Activated CD8-positive, alpha-beta T cell treated with anti-CD3 and anti-CD28 coated beads for 36 hours (primary cell): Measurements from ENCODE around the gene MYO3B. TPM values are rescaled to one million over a fixed set of nuclear protein-coding genes. Genes with fewer than 3 reads are reported as not detected.

Experiments
- ATAC-seq: fragments of 200-7000 bp; cut with Tn5 transposase; one replicate; pipeline ENCODE4 v1.10.0; 2021; ENCODE audit warnings: mild to moderate bottlenecking, moderate library complexity
- CTCF ChIA-PET: fragments of 350-600 bp; sonication (Branson Sonifier 250); formaldehyde crosslinking; loops from one replicate; lab custom pipeline; 2021; ENCODE audit warnings: antibody characterized with exemption; lab: Charles Lee
- POLR2A ChIA-PET: fragments of 350-600 bp; sonication (Branson Sonifier 250); formaldehyde crosslinking; loops from one replicate; lab custom pipeline; 2021; ENCODE audit warnings: antibody characterized with exemption; lab: Charles Lee
- DNase-seq: peaks from one replicate; pipeline ENCODE4 v3.0.0-alpha.2; 2020
- H3K27ac Mint-ChIP-seq: one replicate; pipeline ENCODE4 v1.8.0; 2021; ENCODE audit warnings: mild to moderate bottlenecking, mixed read lengths
- H3K27me3 Mint-ChIP-seq: one replicate; pipeline ENCODE4 v1.8.0; 2021; ENCODE audit warnings: mixed read lengths
- H3K36me3 Mint-ChIP-seq: one replicate; pipeline ENCODE4 v1.8.0; 2021; ENCODE audit warnings: low read depth, mixed read lengths
- H3K4me1 Mint-ChIP-seq: one replicate; pipeline ENCODE4 v1.8.0; 2021; ENCODE audit warnings: low read depth, mixed read lengths
- H3K4me3 Mint-ChIP-seq: one replicate; pipeline ENCODE4 v1.8.0; 2021; ENCODE audit warnings: mild to moderate bottlenecking, moderate library complexity, mixed read lengths
- H3K9me3 Mint-ChIP-seq: one replicate; pipeline ENCODE4 v1.8.0; 2021; ENCODE audit warnings: mixed read lengths
- CTCF ChIP-seq: fragments of 200-600 bp; IDR thresholded peaks from one replicate; pipeline ENCODE4 v1.8.0; 2022; ENCODE audit warnings: antibody characterized with exemption, mild to moderate bottlenecking
- intact Hi-C: fragments of 100-400 bp; cut with micrococcal nuclease; formaldehyde crosslinking; loops from one replicate; pipeline ENCODE4 v1.10.0; 2022
- total RNA-seq, 2 experiments: library from RNA; stranded (reverse); gene quantifications; one replicate each; pipeline ENCODE4 v1.2.3, GENCODE V29; 2021

The MYO3B gene
- total RNA-seq, 2 experiments from 2014 or later, result 0.09 to 0.20 TPM

GRCh38 chr2:170162271-170162632 lies 15.7 kb upstream of the MYO3B start:
- H3K36me3 Mint-ChIP-seq, result no peaks in the 10 kb centered on the region
- DNase-seq (no peak), ATAC-seq (no peak)
- TF ChIP-seq CTCF, result no peak
- ChIA-PET CTCF (no interaction called here), POLR2A (no interaction called here)
- H3K9me3 Mint-ChIP-seq, result no peaks in the 10 kb centered on the region
- intact Hi-C loops, result no loop called here
- H3K4me1 Mint-ChIP-seq, result no peaks in the 10 kb centered on the region
- H3K27me3 Mint-ChIP-seq, result peaks cover 13% of the 10 kb centered on the region
- no peak overlapping the region for H3K4me3 Mint-ChIP-seq
- H3K27ac Mint-ChIP-seq, result no peak overlapping the region

- no peak for TF ChIP-seq CTCF
- no peaks in the 10 kb centered on the region for H3K9me3 Mint-ChIP-seq
- intact Hi-C loops, result no loop called here
- DNase-seq, result no peak
- H3K4me3 Mint-ChIP-seq, result no peak overlapping the region
- ATAC-seq, result no peak
- peaks cover 15% of the 10 kb centered on the region for H3K27me3 Mint-ChIP-seq
- POLR2A ChIA-PET, result no interaction called here
- no peak overlapping the region for H3K27ac Mint-ChIP-seq
- H3K4me1 Mint-ChIP-seq, result no peaks in the 10 kb centered on the region
- CTCF ChIA-PET, result no interaction called here
- no peaks in the 10 kb centered on the region for H3K36me3 Mint-ChIP-seq
These were observed 14.4 kb upstream of the MYO3B start for GRCh38 chr2:170163411-170164065.

GRCh38 chr2:170165129-170165528 lies 12.8 kb upstream of the MYO3B start:
- ChIA-PET POLR2A (no interaction called here), CTCF (interaction anchor here (0.5 kb wide), 1 partner anchor 430 kb away, joined by 3 read pairs; no protein-coding TSS in a partner anchor)
- no peak overlapping the region for H3K27ac Mint-ChIP-seq
- no peak for TF ChIP-seq CTCF
- H3K9me3 Mint-ChIP-seq, result no peaks in the 10 kb centered on the region
- no peak overlapping the region for H3K4me3 Mint-ChIP-seq
- peaks cover 15% of the 10 kb centered on the region for H3K27me3 Mint-ChIP-seq
- ATAC-seq, result no peak
- H3K36me3 Mint-ChIP-seq, result no peaks in the 10 kb centered on the region
- intact Hi-C loops, result no loop called here
- H3K4me1 Mint-ChIP-seq, result no peaks in the 10 kb centered on the region
- no peak for DNase-seq

GRCh38 chr2:170166735-170167134 lies 11.2 kb upstream of the MYO3B start:
- H3K9me3 Mint-ChIP-seq, result no peaks in the 10 kb centered on the region
- ChIA-PET POLR2A (no interaction called here), CTCF (no interaction called here)
- no peaks in the 10 kb centered on the region for H3K4me1 Mint-ChIP-seq
- no peak for DNase-seq
- no peak overlapping the region for H3K4me3 Mint-ChIP-seq
- ATAC-seq, result no peak
- no peaks in the 10 kb centered on the region for H3K36me3 Mint-ChIP-seq
- no peak overlapping the region for H3K27ac Mint-ChIP-seq
- intact Hi-C loops, result no loop called here
- H3K27me3 Mint-ChIP-seq, result peaks cover 15% of the 10 kb centered on the region
- no peak for TF ChIP-seq CTCF

GRCh38 chr2:170170281-170171040 lies 7.5 kb upstream of the MYO3B start:
- no peaks in the 10 kb centered on the region for H3K4me1 Mint-ChIP-seq
- H3K9me3 Mint-ChIP-seq, result no peaks in the 10 kb centered on the region
- ChIA-PET POLR2A (no interaction called here), CTCF (no interaction called here)
- H3K36me3 Mint-ChIP-seq, result no peaks in the 10 kb centered on the region
- peaks cover 2% of the 10 kb centered on the region for H3K27me3 Mint-ChIP-seq
- ATAC-seq (no peak), DNase-seq (no peak)
- intact Hi-C loops, result no loop called here
- H3K4me3 Mint-ChIP-seq, result no peak overlapping the region
- H3K27ac Mint-ChIP-seq, result no peak overlapping the region
- TF ChIP-seq CTCF, result no peak
